Osteocyte (in vitro differentiated cells): ENCODE results near the gene MRFAP1. TPM values are rescaled to one million over a fixed set of nuclear protein-coding genes. Genes with fewer than 3 reads are reported as not detected.

Experiments used
- DNase-seq: peaks from one replicate; pipeline ENCODE4 v3.0.0; 2021; ENCODE audit warnings: mixed read lengths; ENCODE audit not compliant: unreplicated experiment; ENCODE audit errors: extremely low spot score
- H3K27ac Mint-ChIP-seq: one replicate; pipeline ENCODE4 v1.8.0; 2021; ENCODE audit warnings: mild to moderate bottlenecking, mixed read lengths; ENCODE audit not compliant: unreplicated experiment
- H3K27me3 Mint-ChIP-seq: one replicate; pipeline ENCODE4 v1.8.0; 2021; ENCODE audit warnings: mixed read lengths; ENCODE audit not compliant: unreplicated experiment
- H3K36me3 Mint-ChIP-seq: one replicate; pipeline ENCODE4 v1.8.0; 2021; ENCODE audit warnings: mixed read lengths; ENCODE audit not compliant: unreplicated experiment
- H3K4me1 Mint-ChIP-seq: one replicate; pipeline ENCODE4 v1.8.0; 2021; ENCODE audit warnings: mixed read lengths; ENCODE audit not compliant: unreplicated experiment
- H3K4me3 Mint-ChIP-seq: one replicate; pipeline ENCODE4 v1.8.0; 2021; ENCODE audit warnings: mild to moderate bottlenecking, moderate library complexity, mixed read lengths; ENCODE audit not compliant: unreplicated experiment
- H3K9me3 Mint-ChIP-seq: one replicate; pipeline ENCODE4 v1.8.0; 2021; ENCODE audit warnings: mixed read lengths; ENCODE audit not compliant: unreplicated experiment
- CTCF ChIP-seq: fragments of 200-600 bp; sonication (generic); IDR thresholded peaks from 2 replicates; pipeline ENCODE4 v1.5.0; 2021; ENCODE audit warnings: antibody characterized with exemption, mild to moderate bottlenecking, moderate library complexity
- total RNA-seq: library from RNA; stranded (reverse); gene quantifications from 2 replicates; pipeline ENCODE4 v1.2.1, GENCODE V29; 2021

MRFAP1 gene
- total RNA-seq, 1 donor from 2014 or later: 310 TPM

DNA sequence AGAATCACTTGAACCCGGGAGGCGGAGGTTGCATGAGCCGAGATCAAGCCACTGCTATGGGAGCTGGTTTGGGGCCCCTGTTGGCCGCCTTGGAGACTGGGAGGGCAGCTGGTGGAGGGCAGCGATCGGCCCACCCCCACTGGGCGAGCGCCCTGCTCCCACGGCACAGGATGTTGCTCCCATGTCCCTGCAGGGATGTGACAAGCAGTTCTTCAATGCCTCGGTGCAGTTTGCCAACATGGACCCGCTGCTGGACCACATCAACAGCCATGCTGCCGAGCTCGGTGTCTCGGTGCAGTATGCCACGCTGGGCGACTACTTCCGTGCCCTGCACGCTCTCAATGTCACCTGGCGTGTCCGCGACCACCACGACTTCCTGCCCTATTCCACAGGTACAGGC, 46.1 kb upstream of the MRFAP1 start:
- no peaks in the 10 kb centered on the region for H3K4me1 Mint-ChIP-seq
- no peaks in the 10 kb centered on the region for H3K27me3 Mint-ChIP-seq
- no peak overlapping the region for H3K27ac Mint-ChIP-seq
- H3K4me3 Mint-ChIP-seq: no peak overlapping the region
- H3K36me3 Mint-ChIP-seq: peaks cover 3% of the 10 kb centered on the region
- no peaks in the 10 kb centered on the region for H3K9me3 Mint-ChIP-seq
- no peak for TF ChIP-seq CTCF
- DNase-seq: no peak

DNA sequence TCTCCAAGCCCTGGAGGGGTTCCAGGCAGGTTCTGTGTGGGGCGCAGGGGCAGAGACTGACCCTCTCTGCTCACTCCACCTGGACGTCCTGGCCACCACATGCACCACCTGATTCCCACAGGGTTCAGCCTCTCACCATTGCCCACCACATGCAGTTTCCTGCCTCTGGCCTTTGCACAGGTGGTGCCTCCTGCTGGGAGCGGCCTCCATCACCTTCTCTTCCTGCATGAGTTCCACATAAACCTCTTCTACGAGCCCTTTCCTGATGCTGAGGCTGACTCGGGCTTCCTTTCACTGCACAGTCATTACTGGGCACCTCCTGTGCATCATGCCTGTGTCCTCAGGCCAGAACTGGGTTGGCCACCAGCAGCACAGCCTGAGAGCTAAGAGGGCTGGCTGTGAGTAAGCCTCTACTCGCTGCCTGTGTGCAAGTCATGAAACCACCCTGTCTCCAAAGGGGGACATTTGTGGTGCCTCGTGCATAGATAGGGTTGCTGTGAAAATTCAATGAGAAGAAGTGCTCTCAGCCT, 45.6 kb upstream of the MRFAP1 start:
- Mint-ChIP-seq H3K4me3 (no peak overlapping the region), H3K9me3 (no peaks in the 10 kb centered on the region), H3K27me3 (no peaks in the 10 kb centered on the region), H3K4me1 (no peaks in the 10 kb centered on the region), H3K36me3 (peaks cover 3% of the 10 kb centered on the region), H3K27ac (no peak overlapping the region)
- DNase-seq: no peak
- no peak for TF ChIP-seq CTCF

- no peak for TF ChIP-seq CTCF
- peaks cover 3% of the 10 kb centered on the region for H3K36me3 Mint-ChIP-seq
- no peaks in the 10 kb centered on the region for H3K27me3 Mint-ChIP-seq
- DNase-seq: no peak
- no peaks in the 10 kb centered on the region for H3K4me1 Mint-ChIP-seq
- no peaks in the 10 kb centered on the region for H3K9me3 Mint-ChIP-seq
- no peak overlapping the region for H3K4me3 Mint-ChIP-seq
- no peak overlapping the region for H3K27ac Mint-ChIP-seq
Observed at GRCh38 chr4:6595897-6596537, 44.5 kb upstream of the MRFAP1 start.

- no peak for TF ChIP-seq CTCF
- H3K27me3 Mint-ChIP-seq: no peaks in the 10 kb centered on the region
- no peaks in the 10 kb centered on the region for H3K9me3 Mint-ChIP-seq
- no peak overlapping the region for H3K27ac Mint-ChIP-seq
- H3K4me1 Mint-ChIP-seq: no peaks in the 10 kb centered on the region
- peaks cover 6% of the 10 kb centered on the region for H3K36me3 Mint-ChIP-seq
- H3K4me3 Mint-ChIP-seq: no peak overlapping the region
- no peak for DNase-seq
Observed at GRCh38 chr4:6596948-6597347, 43.5 kb upstream of the MRFAP1 start.

DNA sequence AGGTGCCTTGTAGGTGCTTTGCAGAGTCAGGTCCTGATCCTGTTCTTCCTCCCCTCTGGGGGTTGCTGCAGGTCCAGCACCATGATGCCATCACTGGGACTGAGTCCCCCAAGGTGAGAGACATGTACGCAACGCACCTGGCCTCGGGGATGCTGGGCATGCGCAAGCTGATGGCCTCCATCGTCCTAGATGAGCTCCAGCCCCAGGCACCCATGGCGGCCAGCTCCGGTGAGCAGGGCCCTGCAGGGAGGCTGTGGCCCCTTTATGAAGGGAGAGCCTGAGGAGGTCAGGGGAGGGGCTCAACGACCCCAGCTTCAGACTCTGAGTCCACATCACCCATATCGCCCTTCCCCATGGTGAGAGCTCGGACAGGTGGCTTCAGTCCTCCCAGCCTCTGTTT, 42.4 kb upstream of the MRFAP1 start:
- Mint-ChIP-seq H3K36me3 (peaks cover 6% of the 10 kb centered on the region), H3K4me1 (no peaks in the 10 kb centered on the region), H3K27me3 (no peaks in the 10 kb centered on the region), H3K4me3 (no peak overlapping the region), H3K9me3 (no peaks in the 10 kb centered on the region), H3K27ac (no peak overlapping the region)
- no peak for DNase-seq
- TF ChIP-seq CTCF: no peak
